ENCODE measurements around the gene CCNQ.

CCNQ gene

DNA sequence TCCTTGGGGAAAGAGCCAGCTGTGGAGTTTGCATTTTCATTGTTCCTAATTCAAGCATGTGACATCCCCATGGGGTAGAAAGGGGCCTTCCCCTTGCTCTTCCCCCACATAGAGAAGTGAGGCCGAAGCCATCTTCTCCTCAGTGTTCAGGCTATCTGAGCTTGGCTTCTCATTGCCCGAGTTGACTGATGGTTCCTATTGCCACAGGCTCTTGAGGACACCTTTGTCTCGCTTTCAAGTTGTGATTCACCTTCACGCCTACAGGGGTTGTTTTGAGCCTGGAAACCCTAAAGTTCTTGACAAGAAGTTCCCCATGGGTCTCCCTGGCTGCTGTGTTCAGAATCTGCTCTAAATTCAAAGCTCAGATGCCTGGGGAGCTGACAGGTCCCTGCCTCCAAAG lies 25.0 kb downstream of the CCNQ start:
- Histone ChIP-seq H3K4me1 (ENCODE audit: control insufficient read depth, low read length) (no peaks in the 10 kb centered on the region), H3F3A (ENCODE audit: control insufficient read depth, insufficient read depth) (no peaks in the 10 kb centered on the region), H3K9me3 (ENCODE audit: control insufficient read depth, insufficient read depth, low read length) (no peaks in the 10 kb centered on the region), H3K36me3 (ENCODE audit: control insufficient read depth, low read length) (no peaks in the 10 kb centered on the region), H3K4me2 (ENCODE audit: low read length) (no peak overlapping the region), H4K20me1 (ENCODE audit: control insufficient read depth, insufficient read depth, low read depth, low read length) (no peaks in the 10 kb centered on the region), H3K79me2 (ENCODE audit: control insufficient read depth, low read length) (no peaks in the 10 kb centered on the region), H3K4me3 (ENCODE audit: low read length) (no peak overlapping the region), H3K9me2 (replicated peaks; ENCODE audit: control insufficient read depth, low read length) (no peaks in the 10 kb centered on the region), H3K27ac (ENCODE audit: low read depth, low read length) (no peak overlapping the region), H3K27me3 (ENCODE audit: control insufficient read depth, low read length) (no peaks in the 10 kb centered on the region)
- TF ChIP-seq, protein P1, sequence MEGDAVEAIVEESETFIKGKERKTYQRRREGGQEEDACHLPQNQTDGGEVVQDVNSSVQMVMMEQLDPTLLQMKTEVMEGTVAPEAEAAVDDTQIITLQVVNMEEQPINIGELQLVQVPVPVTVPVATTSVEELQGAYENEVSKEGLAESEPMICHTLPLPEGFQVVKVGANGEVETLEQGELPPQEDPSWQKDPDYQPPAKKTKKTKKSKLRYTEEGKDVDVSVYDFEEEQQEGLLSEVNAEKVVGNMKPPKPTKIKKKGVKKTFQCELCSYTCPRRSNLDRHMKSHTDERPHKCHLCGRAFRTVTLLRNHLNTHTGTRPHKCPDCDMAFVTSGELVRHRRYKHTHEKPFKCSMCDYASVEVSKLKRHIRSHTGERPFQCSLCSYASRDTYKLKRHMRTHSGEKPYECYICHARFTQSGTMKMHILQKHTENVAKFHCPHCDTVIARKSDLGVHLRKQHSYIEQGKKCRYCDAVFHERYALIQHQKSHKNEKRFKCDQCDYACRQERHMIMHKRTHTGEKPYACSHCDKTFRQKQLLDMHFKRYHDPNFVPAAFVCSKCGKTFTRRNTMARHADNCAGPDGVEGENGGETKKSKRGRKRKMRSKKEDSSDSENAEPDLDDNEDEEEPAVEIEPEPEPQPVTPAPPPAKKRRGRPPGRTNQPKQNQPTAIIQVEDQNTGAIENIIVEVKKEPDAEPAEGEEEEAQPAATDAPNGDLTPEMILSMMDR (IDR thresholded peaks at IDR 0.05; ENCODE audit: low read depth, low read length, poor library complexity, severe bottlenecking) = no peak
- no peak for TF ChIP-seq EZH2phosphoT487 (IDR thresholded peaks at IDR 0.05; ENCODE audit: borderline replicate concordance, low read length)

DNA sequence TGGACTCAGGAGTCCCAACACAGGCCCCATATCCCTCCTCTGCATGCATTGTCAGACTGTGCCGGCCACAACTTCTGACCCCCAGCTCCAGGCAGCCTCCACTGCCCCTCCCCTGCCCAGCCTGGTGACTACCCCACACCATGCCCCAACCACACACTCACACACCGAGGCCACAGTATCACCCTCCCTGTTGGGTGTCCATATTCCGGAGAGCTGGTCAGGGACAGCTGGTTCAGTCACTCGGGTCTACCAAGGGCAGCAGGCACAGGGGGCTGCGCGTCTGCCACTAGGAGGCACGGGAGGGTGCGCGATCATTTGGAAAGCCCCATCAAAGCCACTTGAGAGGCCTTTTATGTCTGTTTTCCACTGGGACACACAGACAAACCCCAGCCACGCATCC lies 26.3 kb downstream of the CCNQ start:
- Histone ChIP-seq H3K4me1 (ENCODE audit: control insufficient read depth, low read length) (no peaks in the 10 kb centered on the region), H3K27ac (ENCODE audit: low read depth, low read length) (no peak overlapping the region), H4K20me1 (ENCODE audit: control insufficient read depth, insufficient read depth, low read depth, low read length) (no peaks in the 10 kb centered on the region), H3K79me2 (ENCODE audit: control insufficient read depth, low read length) (no peaks in the 10 kb centered on the region), H3K4me3 (ENCODE audit: low read length) (no peak overlapping the region), H3K27me3 (ENCODE audit: control insufficient read depth, low read length) (no peaks in the 10 kb centered on the region), H3F3A (ENCODE audit: control insufficient read depth, insufficient read depth) (no peaks in the 10 kb centered on the region), H3K9me2 (replicated peaks; ENCODE audit: control insufficient read depth, low read length) (no peaks in the 10 kb centered on the region), H3K9me3 (ENCODE audit: control insufficient read depth, insufficient read depth, low read length) (no peaks in the 10 kb centered on the region), H3K36me3 (ENCODE audit: control insufficient read depth, low read length) (no peaks in the 10 kb centered on the region), H3K4me2 (ENCODE audit: low read length) (no peak overlapping the region)
- no peak for TF ChIP-seq EZH2phosphoT487 (IDR thresholded peaks at IDR 0.05; ENCODE audit: borderline replicate concordance, low read length)

DNA sequence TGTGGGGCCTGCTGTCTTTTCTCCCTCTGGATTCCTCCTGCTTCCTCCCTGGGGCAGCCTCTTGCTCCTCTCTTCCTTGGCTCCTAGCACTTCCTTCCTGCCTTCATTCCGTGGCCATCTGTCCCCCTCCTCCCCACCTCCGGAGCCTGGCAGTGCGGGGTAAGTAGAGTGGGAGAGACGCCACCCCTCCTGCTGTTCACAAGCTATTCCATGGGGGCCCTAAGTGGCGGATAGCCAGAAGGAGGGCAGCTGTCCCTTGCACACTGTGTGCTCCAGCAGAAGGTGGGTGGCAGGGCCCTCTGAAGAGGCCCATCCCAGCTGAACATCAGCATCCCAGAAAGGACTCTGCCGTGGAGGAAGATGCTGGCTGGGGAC lies 27.4 kb downstream of the CCNQ start:
- Histone ChIP-seq H3K9me3 (ENCODE audit: control insufficient read depth, insufficient read depth, low read length) (no peaks in the 10 kb centered on the region), H3K4me1 (ENCODE audit: control insufficient read depth, low read length) (no peaks in the 10 kb centered on the region), H3K9me2 (replicated peaks; ENCODE audit: control insufficient read depth, low read length) (no peaks in the 10 kb centered on the region), H4K20me1 (ENCODE audit: control insufficient read depth, insufficient read depth, low read depth, low read length) (no peaks in the 10 kb centered on the region), H3K4me3 (ENCODE audit: low read length) (no peak overlapping the region), H3K36me3 (ENCODE audit: control insufficient read depth, low read length) (no peaks in the 10 kb centered on the region), H3F3A (ENCODE audit: control insufficient read depth, insufficient read depth) (no peaks in the 10 kb centered on the region), H3K27me3 (ENCODE audit: control insufficient read depth, low read length) (no peaks in the 10 kb centered on the region), H3K27ac (ENCODE audit: low read depth, low read length) (no peak overlapping the region), H3K4me2 (ENCODE audit: low read length) (no peak overlapping the region), H3K79me2 (ENCODE audit: control insufficient read depth, low read length) (no peaks in the 10 kb centered on the region)
- TF ChIP-seq, protein P1 (IDR thresholded peaks at IDR 0.05; ENCODE audit: low read depth, low read length, poor library complexity, severe bottlenecking) = no peak
- no peak for TF ChIP-seq EZH2phosphoT487 (IDR thresholded peaks at IDR 0.05; ENCODE audit: borderline replicate concordance, low read length)

DNA sequence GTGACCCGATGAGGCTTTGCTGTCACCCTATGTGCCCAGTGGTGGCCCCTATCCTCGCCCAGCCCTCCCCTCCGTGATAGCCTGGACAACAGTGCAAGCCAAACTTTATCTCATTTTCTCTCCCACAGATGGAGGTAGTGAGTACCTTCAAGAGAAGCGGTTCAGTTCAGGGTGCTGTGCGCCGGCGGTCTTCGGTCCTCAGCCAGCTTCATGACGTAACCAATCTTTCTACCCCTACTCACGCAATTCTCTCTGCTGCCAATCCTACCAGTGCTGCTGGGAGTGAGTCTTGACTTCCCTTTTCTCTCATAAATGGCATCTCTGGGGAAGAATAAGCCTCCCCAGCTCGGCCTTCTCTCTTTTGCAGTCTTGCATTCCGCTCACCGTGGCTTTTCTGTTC lies 29.5 kb downstream of the CCNQ start:
- no peaks in the 10 kb centered on the region for H3K9me2 ChIP-seq (replicated peaks; ENCODE audit: control insufficient read depth, low read length)
- no peaks in the 10 kb centered on the region for H3F3A ChIP-seq (ENCODE audit: control insufficient read depth, insufficient read depth)
- TF ChIP-seq, protein P1 (IDR thresholded peaks at IDR 0.05; ENCODE audit: low read depth, low read length, poor library complexity, severe bottlenecking) = no peak
- H3K9me3 ChIP-seq (ENCODE audit: control insufficient read depth, insufficient read depth, low read length) = no peaks in the 10 kb centered on the region
- H3K4me2 ChIP-seq (ENCODE audit: low read length) = no peak overlapping the region
- no peak overlapping the region for H3K27ac ChIP-seq (ENCODE audit: low read depth, low read length)
- H3K4me3 ChIP-seq (ENCODE audit: low read length) = no peak overlapping the region
- no peaks in the 10 kb centered on the region for H3K36me3 ChIP-seq (ENCODE audit: control insufficient read depth, low read length)
- no peaks in the 10 kb centered on the region for H3K27me3 ChIP-seq (ENCODE audit: control insufficient read depth, low read length)
- H4K20me1 ChIP-seq (ENCODE audit: control insufficient read depth, insufficient read depth, low read depth, low read length) = no peaks in the 10 kb centered on the region
- H3K79me2 ChIP-seq (ENCODE audit: control insufficient read depth, low read length) = no peaks in the 10 kb centered on the region
- H3K4me1 ChIP-seq (ENCODE audit: control insufficient read depth, low read length) = no peaks in the 10 kb centered on the region

Data from DOHH2 (cell line).